ENCODE results near the gene SYT15.

Gene SYT15

GRCh38 chr10:46545861-46546590 lies 32.9 kb upstream of the SYT15 start:
- no peak for DNase-seq

DNA sequence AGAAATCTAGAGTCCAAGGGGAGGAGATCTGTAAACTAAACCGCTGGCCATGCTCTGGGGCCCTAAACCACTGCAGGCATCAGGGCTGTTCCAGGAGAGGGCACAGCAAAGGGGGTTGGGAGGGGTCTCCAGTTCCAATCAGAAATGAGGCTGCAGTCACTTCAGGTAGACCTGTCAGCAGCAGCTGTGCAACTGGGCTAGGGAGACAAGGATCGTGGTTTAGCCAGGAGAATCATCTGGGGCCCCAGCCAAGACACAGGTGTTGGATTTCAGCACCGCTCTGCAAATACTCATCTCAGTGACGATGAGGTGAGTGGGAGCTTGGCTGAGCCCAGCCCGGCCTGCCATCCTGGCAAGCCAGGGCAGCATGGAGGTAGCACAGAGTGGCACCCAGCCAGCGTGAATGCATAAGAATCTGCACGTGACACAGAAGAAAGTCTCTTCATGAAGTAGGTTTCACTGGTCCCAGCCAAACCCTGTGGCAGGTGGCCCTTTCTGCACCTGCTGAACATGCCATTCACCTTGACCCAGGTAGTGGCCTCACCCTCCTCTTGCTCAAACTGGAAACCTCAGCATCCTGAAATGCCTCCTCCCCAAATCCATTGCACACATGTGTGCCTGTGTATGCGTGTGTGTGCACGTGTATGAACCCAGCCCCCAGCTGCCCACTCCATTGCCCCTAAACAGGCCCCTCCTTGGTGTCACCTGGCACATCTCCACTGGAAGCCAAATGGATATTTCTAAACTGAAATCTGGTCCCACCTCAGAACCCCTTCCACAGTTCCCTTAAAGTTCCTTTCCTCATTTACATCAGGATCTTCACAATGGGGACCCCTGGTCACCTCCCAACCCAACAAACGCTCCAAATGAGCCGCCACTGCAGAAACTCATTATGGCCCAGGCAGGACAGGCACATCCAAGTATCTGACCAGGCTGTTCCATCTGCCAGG lies 32.1 kb upstream of the SYT15 start:
- DNase-seq: no peak

DNA sequence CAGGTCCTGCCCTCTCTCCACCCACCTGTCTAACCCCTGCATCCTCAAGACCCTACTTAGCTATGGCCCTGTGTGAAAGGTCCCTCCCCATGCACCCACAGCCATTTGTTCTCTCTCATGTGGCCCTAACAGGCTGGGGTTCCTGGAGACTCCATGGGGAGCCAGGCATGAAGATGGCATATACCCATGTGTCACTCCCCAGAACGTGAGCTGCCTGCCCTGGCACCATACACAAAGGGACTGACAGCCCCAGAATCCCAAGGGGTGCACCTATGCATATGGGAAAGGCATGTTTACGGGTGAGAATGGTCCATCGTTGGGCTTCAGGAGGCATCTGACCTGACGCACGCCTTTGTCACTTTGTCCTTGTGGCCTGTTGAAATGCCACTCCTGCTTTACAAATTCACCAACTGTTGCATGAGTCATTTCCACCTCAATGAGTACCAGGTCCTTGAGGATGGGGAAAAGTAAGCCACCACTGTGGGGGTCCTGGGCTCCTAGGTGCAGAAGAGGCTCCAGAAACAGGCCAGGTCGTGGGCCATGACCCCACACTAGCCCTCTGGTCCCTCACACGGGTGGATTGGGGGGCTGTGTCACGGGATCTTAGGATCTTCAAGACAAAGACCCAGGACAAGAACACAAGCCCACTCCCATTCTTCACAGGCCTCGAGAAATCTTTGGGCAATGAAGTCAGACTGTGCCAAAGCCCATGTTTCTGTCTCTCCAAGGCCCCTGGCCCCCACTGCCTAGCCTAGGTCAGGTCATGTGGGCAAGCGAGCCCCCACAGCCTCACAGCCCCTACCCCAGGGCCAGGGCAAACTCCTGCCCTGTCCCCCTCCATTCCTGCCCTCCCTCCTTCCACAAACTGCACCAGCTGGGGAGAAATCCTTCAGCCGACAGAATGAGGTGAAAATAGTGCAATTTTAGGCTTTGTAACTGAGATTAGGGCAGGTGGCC lies 31.1 kb upstream of the SYT15 start:
- no peak for DNase-seq

DNA sequence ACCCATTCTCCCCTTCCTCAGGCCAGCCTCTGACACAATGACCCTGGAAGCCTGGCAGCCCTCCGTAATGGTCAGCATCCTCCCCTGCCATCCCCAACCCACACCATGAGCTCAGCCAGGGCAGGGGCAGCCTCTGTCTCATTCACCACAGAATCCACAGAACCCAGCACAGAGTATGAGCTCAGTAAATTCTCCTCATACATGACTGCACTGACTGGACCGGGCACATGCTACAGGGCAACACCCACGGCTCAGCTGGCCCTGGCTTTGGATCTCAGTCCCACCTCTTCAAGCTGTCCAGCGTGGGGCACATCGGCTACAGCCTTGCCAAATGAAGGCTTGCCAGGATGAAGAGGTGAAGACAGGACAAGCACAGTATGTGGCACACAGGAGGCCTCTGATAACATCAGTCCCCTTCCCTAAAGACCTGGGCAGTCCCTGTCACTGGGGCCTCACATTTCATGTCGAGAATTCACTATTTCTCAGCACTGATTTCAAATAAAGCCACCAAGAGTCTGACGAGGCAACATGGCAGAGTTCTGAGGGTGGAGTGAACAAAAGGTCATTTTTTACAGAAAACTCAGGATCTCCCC lies 30.3 kb upstream of the SYT15 start:
- DNase-seq: no peak

DNA sequence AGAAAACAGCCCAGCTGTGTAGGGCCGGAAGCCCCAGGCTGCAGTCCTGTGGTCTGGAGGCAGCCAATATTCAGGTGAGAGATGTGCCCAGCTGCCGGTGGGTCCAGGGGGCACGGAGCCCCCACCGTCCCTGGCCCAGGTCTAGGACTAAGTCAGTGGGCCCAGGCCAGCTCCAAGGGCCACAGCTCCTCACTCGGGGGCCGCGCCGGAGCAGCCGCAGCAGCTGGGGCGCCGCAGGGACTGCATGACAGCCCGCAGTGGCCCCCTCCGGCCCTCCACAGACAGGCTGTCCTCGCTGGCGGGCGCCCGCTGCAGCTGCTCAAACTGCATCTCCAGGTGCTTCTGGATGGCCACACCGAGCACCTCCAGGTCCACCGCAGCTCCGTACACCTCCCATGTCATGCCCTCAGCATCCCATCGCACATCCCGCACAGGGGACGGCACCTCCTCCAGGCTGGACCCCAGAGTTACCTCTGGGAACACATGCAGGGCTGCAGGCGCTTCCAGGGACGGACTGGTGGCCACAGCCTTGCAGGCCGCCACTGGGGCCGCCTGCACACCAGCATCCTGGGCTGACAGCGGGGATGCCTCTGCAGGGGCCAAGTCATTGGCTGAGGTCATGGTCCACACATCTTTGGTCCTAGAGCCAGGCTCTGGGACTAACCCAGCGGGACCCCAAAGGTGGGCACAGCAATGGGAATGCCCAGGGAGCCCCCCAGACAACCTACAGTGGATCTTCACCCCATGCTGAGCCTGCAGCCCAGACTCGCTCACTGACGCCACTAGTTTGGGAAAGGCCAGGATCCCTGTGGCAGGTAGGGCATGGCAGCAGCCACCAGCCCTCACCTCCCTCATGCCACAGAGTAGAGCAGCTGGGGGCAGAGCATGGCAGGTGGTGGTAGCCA lies 29.5 kb upstream of the SYT15 start:
- DNase-seq: no peak

DNA sequence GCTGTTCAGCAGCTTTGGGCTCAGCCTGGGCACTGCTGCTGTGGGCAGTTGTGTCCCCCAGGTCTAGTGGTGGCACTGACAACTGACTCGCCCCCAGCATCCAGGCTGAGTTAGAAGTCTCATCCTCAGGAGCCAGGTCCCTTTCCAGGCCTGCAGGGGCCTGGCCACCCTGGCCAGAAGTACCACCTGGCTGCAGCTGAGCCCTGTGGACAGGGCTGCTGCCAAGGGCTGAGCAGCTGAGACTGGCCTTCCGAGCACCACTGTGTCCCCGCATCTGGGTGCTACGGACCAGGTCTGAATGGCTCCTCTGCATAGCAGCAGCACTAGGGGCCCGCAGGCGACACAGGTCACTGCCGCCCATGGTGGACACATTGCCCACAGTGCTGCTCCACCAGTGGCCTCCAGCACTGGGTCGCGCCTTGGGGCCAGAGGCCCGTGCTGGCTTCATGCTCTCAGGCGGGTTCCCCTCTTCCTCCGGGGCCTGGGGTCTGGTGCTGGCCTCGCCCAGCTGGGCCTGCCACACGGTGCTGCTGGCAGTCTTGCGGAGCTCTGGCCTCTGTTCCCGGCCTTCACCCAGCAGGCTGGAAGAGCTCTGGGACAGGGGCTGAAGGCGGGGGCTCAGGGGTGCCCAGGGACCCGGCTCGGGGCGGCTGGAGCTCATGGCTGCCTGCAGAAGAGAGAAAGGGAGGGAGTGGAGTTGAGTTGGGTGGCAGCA lies 28.7 kb upstream of the SYT15 start:
- no peak for DNase-seq

DNA sequence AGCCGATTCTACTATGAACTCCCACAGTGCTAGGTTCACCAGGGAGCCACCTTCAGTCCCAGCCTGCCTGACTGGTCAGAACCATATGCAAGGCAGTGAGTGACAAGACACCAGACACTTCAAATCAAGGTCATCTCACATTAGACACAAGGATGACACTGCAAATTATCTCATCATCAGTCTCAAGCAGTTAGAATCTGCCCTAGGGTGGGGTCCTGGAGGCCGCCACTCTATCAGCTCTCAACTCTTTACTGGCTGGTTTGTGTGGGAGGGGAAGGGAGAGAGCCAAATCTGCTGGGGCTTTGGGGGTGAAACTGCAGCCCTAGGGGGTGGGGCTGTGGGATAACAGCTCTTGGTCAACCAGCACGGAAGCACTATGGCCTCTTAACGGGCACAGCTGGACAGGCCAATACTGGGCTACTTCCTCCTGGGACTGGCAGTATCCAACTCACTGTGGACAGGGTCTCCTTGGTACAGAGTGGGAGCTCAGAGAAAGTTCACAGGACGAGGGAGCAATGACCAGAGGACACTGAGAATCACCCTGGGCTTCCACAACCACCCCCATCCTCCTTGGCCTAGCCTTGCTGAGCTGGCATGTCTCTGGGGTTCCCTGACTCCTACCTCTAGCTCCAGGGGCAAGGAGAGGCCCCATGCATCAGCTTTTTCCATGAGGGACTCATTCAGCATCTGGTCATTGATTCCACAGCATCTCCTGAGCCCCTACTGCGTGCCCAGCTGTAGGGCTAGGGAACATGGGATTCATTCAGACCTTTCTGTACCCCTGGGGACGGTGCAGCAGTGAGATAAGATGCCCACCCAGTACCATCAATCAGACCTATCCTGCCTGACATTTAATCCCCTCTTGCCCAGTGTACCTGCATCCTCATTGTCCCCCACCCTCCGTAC lies 27.9 kb upstream of the SYT15 start:
- DNase-seq: no peak

DNA sequence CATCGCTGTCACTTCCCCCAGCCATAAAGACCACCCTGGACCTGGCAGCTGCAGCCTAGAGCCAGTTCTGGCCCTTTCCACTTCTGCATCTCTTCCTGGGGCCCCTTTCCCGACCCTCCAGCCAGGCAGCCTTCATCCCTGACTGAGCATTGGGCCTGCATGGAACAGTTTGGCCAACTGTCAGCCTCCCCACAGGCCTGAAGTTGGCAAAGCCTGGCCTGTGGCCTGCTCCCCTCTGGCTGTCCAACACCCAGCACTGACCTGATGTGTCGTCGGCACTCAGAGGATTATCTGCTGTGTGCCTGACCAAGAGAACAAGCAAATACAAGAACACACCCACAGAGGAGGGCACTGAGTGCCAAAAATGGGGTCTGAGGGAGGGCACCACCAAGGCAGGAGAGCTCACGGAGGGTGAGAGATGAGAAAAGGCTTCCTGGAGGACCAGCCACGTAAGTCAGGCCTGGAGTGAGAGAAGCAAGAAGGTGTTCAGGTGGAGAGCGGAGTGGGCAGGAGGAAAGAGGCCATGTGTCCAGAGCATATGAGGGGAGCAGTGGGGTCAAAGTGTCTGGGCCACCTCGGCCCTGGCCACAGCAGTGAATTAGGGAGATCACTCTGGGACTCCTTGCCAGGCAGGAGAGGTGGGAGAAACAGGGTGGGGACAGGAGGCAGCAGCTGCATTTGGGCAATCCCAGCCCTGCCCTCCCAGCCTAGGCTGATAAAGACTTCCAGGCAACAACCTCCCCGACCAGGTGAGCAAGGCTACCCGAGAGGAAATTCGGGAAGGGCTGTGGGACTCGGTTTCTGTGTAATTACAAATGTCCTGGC lies 27.0 kb upstream of the SYT15 start:
- DNase-seq: no peak

DNA sequence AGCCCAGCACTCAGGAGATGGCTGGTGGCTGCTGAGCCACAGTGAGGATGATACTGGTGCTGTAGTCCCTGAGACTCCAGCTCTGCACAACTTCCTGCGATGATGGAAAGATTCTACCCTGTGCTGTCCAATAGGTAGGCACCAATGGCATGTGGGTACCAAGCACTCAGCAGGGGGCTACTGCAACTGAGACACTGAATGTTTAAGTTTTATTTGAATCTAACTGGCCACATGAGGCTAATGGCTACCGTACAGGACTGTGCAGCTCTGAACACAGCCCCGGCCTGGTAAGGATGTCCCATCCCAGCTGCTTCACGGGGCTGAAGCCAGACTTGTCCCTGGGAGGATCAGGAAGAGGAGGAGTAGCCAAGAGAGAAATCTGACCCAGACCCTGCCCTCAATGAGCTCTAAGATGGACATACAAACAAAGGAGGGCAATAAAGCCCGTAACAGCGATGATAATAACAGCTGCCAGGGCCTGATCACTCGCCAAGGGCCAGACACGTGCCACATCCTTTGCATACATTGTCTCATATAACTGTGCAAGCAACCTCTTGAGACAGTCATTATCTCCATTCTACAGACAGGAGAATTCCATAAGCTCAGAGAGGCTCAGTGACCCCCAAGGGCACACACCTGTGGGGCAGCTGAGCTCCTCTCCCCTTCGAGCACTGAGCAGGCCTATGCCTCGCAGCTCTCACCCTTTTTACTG lies 26.2 kb upstream of the SYT15 start:
- no peak for DNase-seq

DNA sequence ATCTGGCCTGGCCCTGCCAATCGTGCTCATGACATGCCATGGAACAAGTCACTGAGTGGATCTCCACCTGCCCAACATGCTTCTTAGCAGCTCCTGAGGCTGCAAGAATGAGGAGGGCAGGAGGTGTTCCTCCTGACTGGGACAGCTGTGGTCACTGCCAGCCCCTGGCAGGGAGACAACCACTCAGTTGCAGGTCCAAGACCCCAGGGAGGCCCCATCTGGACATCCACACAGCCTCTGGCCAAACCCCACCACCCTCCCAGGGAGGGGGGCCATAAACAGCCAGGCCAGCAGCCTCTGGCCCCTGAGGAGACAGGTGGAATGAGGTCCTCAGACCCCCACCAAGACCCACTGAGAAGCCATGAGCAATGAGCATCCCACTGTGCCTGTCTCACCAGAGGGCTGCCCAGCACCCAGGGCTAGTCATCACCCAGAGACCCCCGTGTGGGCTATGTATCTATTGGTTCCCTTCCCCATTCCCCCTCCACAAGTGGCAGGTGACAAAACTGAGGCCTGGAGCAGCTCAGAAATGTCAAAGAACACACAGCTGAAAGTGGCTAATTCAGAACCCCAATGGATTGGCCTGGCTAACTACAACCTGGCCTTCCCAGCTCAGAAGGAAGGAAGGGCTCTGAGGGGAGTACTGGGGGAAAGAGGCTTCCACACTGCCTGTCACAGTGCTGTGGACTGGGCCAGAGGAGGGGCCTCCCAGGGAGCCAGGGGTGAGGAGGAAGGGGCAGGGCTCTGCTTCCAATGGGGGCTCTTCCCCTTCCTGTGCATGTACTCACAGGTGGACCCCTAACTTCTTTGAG lies 25.5 kb upstream of the SYT15 start:
- DNase-seq: no peak

- DNase-seq: no peak
Measured at GRCh38 chr10:46554166-46554781, 24.7 kb upstream of the SYT15 start.

- DNase-seq: no peak
Measured at GRCh38 chr10:46555366-46555712, 23.6 kb upstream of the SYT15 start.

DNA sequence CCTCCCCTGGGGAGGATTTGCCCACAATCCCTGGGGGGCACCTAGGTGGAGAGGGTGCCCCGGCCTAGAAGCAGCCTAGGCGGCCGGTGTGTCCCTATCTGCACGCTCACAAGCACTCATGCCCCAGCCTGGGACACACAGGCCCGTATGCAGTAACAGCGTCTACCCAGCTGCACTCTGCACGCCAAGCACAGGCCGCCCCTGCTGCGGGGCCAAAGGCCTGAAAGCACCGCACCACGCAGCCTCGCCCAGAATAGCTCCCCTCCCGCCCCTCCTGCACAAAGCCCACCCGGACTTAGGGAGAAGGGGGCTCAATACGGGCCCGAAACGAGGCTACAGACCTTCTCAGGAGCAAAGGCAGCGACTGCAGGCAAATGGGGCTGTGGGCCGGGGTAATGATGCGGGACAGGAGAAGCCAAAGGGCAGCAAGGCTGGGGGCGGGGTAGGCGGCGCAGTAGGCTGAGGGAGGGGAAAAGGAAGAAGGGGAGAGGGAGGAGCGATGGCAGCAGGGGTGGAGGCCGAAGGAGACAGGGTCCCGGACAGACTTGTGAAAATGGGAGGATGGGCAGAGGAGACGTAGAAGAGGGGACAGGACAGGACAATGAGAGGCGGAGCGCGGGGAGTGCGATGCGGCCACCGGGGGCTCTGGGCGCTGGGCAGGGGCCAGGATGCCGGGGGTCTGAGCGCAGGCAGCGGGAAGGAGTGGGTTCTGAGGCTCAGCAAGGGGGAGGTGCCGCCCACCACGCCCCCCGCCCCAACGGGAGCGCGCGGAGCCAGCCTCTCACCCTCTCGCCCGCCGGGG lies 23.0 kb upstream of the SYT15 start:
- DNase-seq: no peak

GRCh38 chr10:46556515-46557318 lies 22.2 kb upstream of the SYT15 start, which contains the start of gene GPRIN2:
Gene GPRIN2, minus strand, starts transcription at chr10:46556658. Its CDS starts 5,922 bp downstream, at chr10:46550736.
- no peak for DNase-seq

Measured in stimulated activated CD4-positive, alpha-beta T cell treated with anti-CD3 and anti-CD28 coated beads, Interleukin-4, amount 100 ng/mL, for 1 hour (primary cell).